Measurements from ENCODE around the gene PODXL2.

PODXL2 gene

GRCh38 chr3:127637546-127637945 is 8.6 kb downstream of the PODXL2 start:
- Histone ChIP-seq H3K27ac (replicated peaks) (no peak overlapping the region; the same call in 1 of the 2 replicates), H3K4me3 (replicated peaks; ENCODE audit: insufficient read depth, low read length) (no peak overlapping the region), H3K27me3 (ENCODE audit: insufficient read depth, poor library complexity, severe bottlenecking) (no peaks in the 10 kb centered on the region)
- TF ChIP-seq REST (IDR thresholded peaks at IDR 0.05; ENCODE audit: insufficient replicate concordance, low read depth) (no peak), POLR2AphosphoS5 (IDR thresholded peaks at IDR 0.05; ENCODE audit: low read depth) (no peak), SPI1 (IDR thresholded peaks at IDR 0.05; ENCODE audit: borderline replicate concordance, low read depth) (no peak)
- peak in 1 of 2 experiments; percentile 67 for DNase-seq (ENCODE audit: low read depth in 1 of 2, low spot score in 1 of 2)

- H3K27ac ChIP-seq (replicated peaks), result no peak overlapping the region; the same call in 1 of the 2 replicates
- H3K27me3 ChIP-seq (ENCODE audit: insufficient read depth, poor library complexity, severe bottlenecking), result no peaks in the 10 kb centered on the region
- TF ChIP-seq SPI1 (IDR thresholded peaks at IDR 0.05; ENCODE audit: borderline replicate concordance, low read depth) (no peak), GABPA (IDR thresholded peaks at IDR 0.05; ENCODE audit: low read depth) (no peak), REST (IDR thresholded peaks at IDR 0.05; ENCODE audit: insufficient replicate concordance, low read depth) (no peak), CTCF (IDR thresholded peaks at IDR 0.05; ENCODE audit: insufficient read depth, low read length) (no peak), POLR2AphosphoS5 (IDR thresholded peaks at IDR 0.05; ENCODE audit: low read depth) (no peak)
- DNase-seq (ENCODE audit: low read depth in 1 of 2, low spot score in 1 of 2), result no peak
- H3K4me3 ChIP-seq (replicated peaks; ENCODE audit: insufficient read depth, low read length), result no peak overlapping the region
Measured at GRCh38 chr3:127637971-127638370, 9.0 kb downstream of the PODXL2 start.

- Histone ChIP-seq H3K4me3 (replicated peaks; ENCODE audit: insufficient read depth, low read length) (no peak overlapping the region), H3K27ac (replicated peaks) (no peak overlapping the region), H3K27me3 (ENCODE audit: insufficient read depth, poor library complexity, severe bottlenecking) (no peaks in the 10 kb centered on the region)
- DNase-seq (ENCODE audit: low read depth in 1 of 2, low spot score in 1 of 2), result no peak
- TF ChIP-seq REST (IDR thresholded peaks at IDR 0.05; ENCODE audit: insufficient replicate concordance, low read depth) (no peak), SPI1 (IDR thresholded peaks at IDR 0.05; ENCODE audit: borderline replicate concordance, low read depth) (no peak), POLR2AphosphoS5 (IDR thresholded peaks at IDR 0.05; ENCODE audit: low read depth) (no peak), GABPA (IDR thresholded peaks at IDR 0.05; ENCODE audit: low read depth) (no peak), CTCF (IDR thresholded peaks at IDR 0.05; ENCODE audit: insufficient read depth, low read length) (no peak)
Measured at GRCh38 chr3:127639173-127640041, 10.4 kb downstream of the PODXL2 start.

Measured in HL-60 (cell line).